Upper lobe of left lung (tissue), 4 donors: ENCODE measurements around the gene CAT.

ENCODE experiments used
- POLR2A ChIP-seq, 4 donors: fragments of 450-650 bp; IDR thresholded peaks; one replicate each; pipeline ENCODE4 v1.5.1; 2016 to 2017; ENCODE audit warnings: antibody characterized with exemption in 4 of 4, mild to moderate bottlenecking in 2 of 4
- TF ChIP-seq, protein P1 (sequence below), 6 experiments: fragments of 450-650 bp in 4 of 6; fragments of 200-600 bp in 2 of 6; sonication (generic) in 2 of 6; IDR thresholded peaks; one replicate each; pipeline ENCODE4 v1.5.1; 2016 to 2019; ENCODE audit warnings: antibody characterized with exemption in 6 of 6

DNA sequence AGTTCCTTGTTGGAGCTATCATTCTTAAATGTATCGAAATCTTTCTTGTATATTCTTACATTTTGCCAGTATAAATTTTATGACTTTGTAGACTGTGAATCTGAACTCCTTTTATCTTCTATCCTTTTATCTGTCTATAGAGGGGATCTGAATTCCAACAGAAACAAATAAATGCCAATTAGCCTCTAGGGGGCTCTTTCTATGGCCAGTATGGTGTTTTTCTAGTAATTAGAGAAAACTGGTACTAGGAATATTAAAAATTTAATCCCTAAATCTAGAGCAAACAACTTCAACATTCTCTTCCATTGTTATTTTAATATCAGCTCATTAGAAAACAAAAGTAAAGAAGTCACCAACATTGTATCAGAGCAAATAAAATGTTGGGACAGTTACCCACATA is 21.5 kb upstream of the CAT start:
- TF ChIP-seq, protein P1, sequence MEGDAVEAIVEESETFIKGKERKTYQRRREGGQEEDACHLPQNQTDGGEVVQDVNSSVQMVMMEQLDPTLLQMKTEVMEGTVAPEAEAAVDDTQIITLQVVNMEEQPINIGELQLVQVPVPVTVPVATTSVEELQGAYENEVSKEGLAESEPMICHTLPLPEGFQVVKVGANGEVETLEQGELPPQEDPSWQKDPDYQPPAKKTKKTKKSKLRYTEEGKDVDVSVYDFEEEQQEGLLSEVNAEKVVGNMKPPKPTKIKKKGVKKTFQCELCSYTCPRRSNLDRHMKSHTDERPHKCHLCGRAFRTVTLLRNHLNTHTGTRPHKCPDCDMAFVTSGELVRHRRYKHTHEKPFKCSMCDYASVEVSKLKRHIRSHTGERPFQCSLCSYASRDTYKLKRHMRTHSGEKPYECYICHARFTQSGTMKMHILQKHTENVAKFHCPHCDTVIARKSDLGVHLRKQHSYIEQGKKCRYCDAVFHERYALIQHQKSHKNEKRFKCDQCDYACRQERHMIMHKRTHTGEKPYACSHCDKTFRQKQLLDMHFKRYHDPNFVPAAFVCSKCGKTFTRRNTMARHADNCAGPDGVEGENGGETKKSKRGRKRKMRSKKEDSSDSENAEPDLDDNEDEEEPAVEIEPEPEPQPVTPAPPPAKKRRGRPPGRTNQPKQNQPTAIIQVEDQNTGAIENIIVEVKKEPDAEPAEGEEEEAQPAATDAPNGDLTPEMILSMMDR (IDR thresholded peaks at IDR 0.05), result no peak
- no peak for TF ChIP-seq POLR2A (IDR thresholded peaks at IDR 0.05)
